ENCODE results near the gene BRINP3. TPM values are rescaled to one million over a fixed set of nuclear protein-coding genes. Genes with fewer than 3 reads are reported as not detected.

BRINP3 gene
- total RNA-seq, 1 experiment from 2014 or later: not detected

DNA sequence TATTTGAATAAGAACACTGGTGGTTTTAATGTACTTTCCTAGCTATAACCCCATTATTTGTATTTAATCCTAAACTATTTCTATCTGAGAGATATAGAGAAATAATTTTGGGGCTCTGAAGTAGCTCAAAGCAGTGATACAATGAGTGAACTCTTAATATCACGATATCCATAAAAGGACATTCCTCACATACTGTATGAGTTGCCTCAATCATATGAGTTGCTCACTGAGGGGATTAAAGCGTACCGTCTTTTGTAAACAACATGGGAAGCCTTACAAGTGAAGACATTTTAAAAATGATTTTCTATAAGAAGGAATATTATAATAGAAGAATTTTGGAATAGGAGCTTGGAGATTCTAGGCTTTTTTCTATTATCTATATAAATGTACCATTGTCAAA lies 21.5 kb downstream of the BRINP3 start:
- no peak for DNase-seq
- no peak overlapping the region for H2BK12ac ChIP-seq (ENCODE audit: insufficient read length, low read depth, low read length)

More for the DNA sequence above, 21.5 kb downstream of the BRINP3 start:
- H2AK5ac ChIP-seq (ENCODE audit: insufficient read length, low read length): no peak overlapping the region
- no peak overlapping the region for H3K4ac ChIP-seq (ENCODE audit: low read depth, low read length)
- Mint-ChIP-seq H3K4me3 (no peak overlapping the region), H3K27ac (no peak overlapping the region), H3K36me3 (ENCODE audit: insufficient read depth in 1 of 3, low read depth in 3 of 3) (no peaks in the 10 kb centered on the region), H3K27me3 (ENCODE audit: low read depth) (no peaks in the 10 kb centered on the region), H3K9me3 (no peaks in the 10 kb centered on the region), H3K4me1 (no peaks in the 10 kb centered on the region)
- H3K9ac ChIP-seq (ENCODE audit: extremely low read depth, insufficient read length, low read length): no peak overlapping the region
- H3K23me2 ChIP-seq (ENCODE audit: insufficient read length, low read depth, low read length, poor library complexity, severe bottlenecking): no peaks in the 10 kb centered on the region
- no peak overlapping the region for H3K18ac ChIP-seq (ENCODE audit: insufficient read length, low read depth, low read length)
- no CpG with 5 or more reads among the region's 3 CpGs for WGBS (ENCODE audit: extremely low coverage, insufficient read length, low lambda C conversion rate)
- no peak overlapping the region for H3K14ac ChIP-seq (ENCODE audit: insufficient read depth, low read length)
- H2BK15ac ChIP-seq (ENCODE audit: low read depth, low read length): no peak overlapping the region
- no peak overlapping the region for H3K23ac ChIP-seq (ENCODE audit: insufficient read length, low read depth, low read length)
- H3K4me1 ChIP-seq (ENCODE audit: insufficient read depth, low read length): no peaks in the 10 kb centered on the region
- no peak overlapping the region for H2AFZ ChIP-seq (ENCODE audit: low read length)
- no peak overlapping the region for H2BK120ac ChIP-seq (ENCODE audit: low read depth, low read length, poor library complexity, severe bottlenecking)
- no peak overlapping the region for H4K91ac ChIP-seq (ENCODE audit: insufficient read length, low read depth, low read length)
- no peak overlapping the region for H2BK5ac ChIP-seq (ENCODE audit: insufficient read length, low read length)
- H3K56ac ChIP-seq (ENCODE audit: insufficient read length, low read depth, low read length): no peak overlapping the region
- H3K27me3 ChIP-seq (ENCODE audit: insufficient read depth, low read length): no peaks in the 10 kb centered on the region
- no peak overlapping the region for H4K8ac ChIP-seq (replicated peaks; ENCODE audit: insufficient read length, low read depth, low read length)
- H3K79me2 ChIP-seq (ENCODE audit: insufficient read depth, low read length): no peaks in the 10 kb centered on the region
- no peaks in the 10 kb centered on the region for H4K20me1 ChIP-seq (ENCODE audit: control insufficient read depth, insufficient read depth, insufficient read length)
- H3K4me2 ChIP-seq (ENCODE audit: insufficient read depth, insufficient read length, low read length): no peak overlapping the region
- no peak overlapping the region for H2BK20ac ChIP-seq (ENCODE audit: low read depth, low read length, poor library complexity, severe bottlenecking)
- H4K5ac ChIP-seq (ENCODE audit: insufficient read length, low read depth, low read length): no peak overlapping the region
- H3T11ph ChIP-seq (ENCODE audit: low read length): no peak overlapping the region
- H3K9me3 ChIP-seq (ENCODE audit: control insufficient read depth, low read depth, low read length): no peaks in the 10 kb centered on the region
- H3K79me1 ChIP-seq (ENCODE audit: insufficient read depth, low read depth, low read length, poor library complexity, severe bottlenecking): no peaks in the 10 kb centered on the region
- H3K27ac ChIP-seq (ENCODE audit: insufficient read length, low read depth, low read length): no peak overlapping the region
- TF ChIP-seq, protein P1, sequence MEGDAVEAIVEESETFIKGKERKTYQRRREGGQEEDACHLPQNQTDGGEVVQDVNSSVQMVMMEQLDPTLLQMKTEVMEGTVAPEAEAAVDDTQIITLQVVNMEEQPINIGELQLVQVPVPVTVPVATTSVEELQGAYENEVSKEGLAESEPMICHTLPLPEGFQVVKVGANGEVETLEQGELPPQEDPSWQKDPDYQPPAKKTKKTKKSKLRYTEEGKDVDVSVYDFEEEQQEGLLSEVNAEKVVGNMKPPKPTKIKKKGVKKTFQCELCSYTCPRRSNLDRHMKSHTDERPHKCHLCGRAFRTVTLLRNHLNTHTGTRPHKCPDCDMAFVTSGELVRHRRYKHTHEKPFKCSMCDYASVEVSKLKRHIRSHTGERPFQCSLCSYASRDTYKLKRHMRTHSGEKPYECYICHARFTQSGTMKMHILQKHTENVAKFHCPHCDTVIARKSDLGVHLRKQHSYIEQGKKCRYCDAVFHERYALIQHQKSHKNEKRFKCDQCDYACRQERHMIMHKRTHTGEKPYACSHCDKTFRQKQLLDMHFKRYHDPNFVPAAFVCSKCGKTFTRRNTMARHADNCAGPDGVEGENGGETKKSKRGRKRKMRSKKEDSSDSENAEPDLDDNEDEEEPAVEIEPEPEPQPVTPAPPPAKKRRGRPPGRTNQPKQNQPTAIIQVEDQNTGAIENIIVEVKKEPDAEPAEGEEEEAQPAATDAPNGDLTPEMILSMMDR (conservative IDR thresholded peaks at IDR 0.05): no peak
